MM.1S (cell line): ENCODE measurements around the gene FAM20C.

ENCODE experiments used
- CTCF ChIP-seq: fragments of 300-600 bp; sonication (generic); IDR thresholded peaks from 2 replicates; pipeline ENCODE4 v1.5.1; 2016; ENCODE audit warnings: antibody characterized with exemption, low read length, mixed read lengths
- EZH2 ChIP-seq: fragments of 300-600 bp; sonication (generic); optimal IDR thresholded peaks from 2 replicates; pipeline ENCODE3; 2017; ENCODE audit warnings: low read depth, mild to moderate bottlenecking, antibody characterized with exemption, low read length, mixed read lengths
- EZH2phosphoT487 ChIP-seq: fragments of 300-600 bp; sonication (generic); IDR thresholded peaks from 2 replicates; pipeline ENCODE4 v1.6.1; 2018; ENCODE audit warnings: antibody characterized with exemption, low read length

DNA sequence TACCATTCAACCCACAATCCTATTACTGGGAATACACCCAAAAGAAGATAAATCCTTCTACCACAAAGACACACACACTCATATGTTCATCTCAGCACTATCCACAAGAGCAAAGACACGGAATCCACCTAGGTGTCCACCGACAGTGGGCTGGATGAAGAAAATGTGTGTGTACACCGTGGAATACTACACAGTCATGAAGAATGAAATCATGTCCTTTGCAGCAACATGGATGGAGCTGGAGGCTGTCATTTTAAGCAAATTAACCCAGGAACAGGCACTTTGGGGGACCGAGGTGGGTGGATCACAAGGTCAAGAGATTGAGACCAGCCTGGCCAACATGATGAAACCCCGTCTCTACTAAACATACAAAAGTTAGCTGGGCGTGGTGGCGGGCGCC is 89.3 kb downstream of the FAM20C start:
- TF ChIP-seq CTCF (no peak), EZH2 (no peak), EZH2phosphoT487 (no peak)
